AG04450 (cell line): ENCODE results near the gene CD276. TPM values are rescaled to one million over a fixed set of nuclear protein-coding genes. Genes with fewer than 3 reads are reported as not detected.

Experiments
- CTCF ChIA-PET: fragments of 300-600, 350-600 bp; formaldehyde crosslinking; extraction: SDS; loops from one replicate; lab custom pipeline; 2022; ENCODE audit warnings: antibody characterized with exemption, inconsistent platforms; lab: Charles Lee
- POLR2A ChIA-PET: fragments of 350-600 bp; formaldehyde crosslinking; extraction: SDS; loops from one replicate; lab custom pipeline; 2021; ENCODE audit warnings: antibody characterized with exemption, inconsistent platforms; lab: Yijun Ruan, JAX
- DNase-seq: peaks from one replicate; pipeline ENCODE4 v3.0.0-alpha.2; 2011; ENCODE audit warnings: low read depth, low spot score
- H3K27ac ChIP-seq: one replicate; pipeline ENCODE4 v1.5.1; 2012; ENCODE audit warnings: low read depth, low read length, control low read depth
- H3K27me3 ChIP-seq: one replicate; pipeline ENCODE4 v1.6.0; 2012; ENCODE audit warnings: low read length; ENCODE audit not compliant: control insufficient read depth, insufficient read depth
- H3K4me3 ChIP-seq: 2 replicates; pipeline ENCODE4 v1.5.1; 2011; ENCODE audit warnings: mild to moderate bottlenecking, low read depth, low read length, control low read depth
- H3K9me3 ChIP-seq: 2 replicates; pipeline ENCODE4 v1.5.1; 2012; ENCODE audit warnings: low read length; ENCODE audit not compliant: control insufficient read depth, insufficient read depth
- polyA plus RNA-seq: library from polyadenylated mRNA; depleted of rRNA; stranded (reverse); fragments of >200 nt; gene quantifications from 2 replicates; pipeline ENCODE4 v1.2.3, GENCODE V29; 2011
- TF ChIP-seq, protein P1 (sequence below): IDR thresholded peaks from 2 replicates; pipeline ENCODE4 v1.5.1; 2011; ENCODE audit warnings: low read depth, low read length, control low read depth, inconsistent platforms

Gene CD276
- polyA plus RNA-seq, 1 experiment: 86.4 TPM

GRCh38 chr15:73695773-73696640, 11.8 kb downstream of the CD276 start:
- POLR2A ChIA-PET: interaction anchor here (0.7 to 1.3 kb wide), 4 partner anchors 10 to 64 kb away, joined by 3 to 21 read pairs (median 8); partner anchors contain the start of gene CD276
- Histone ChIP-seq H3K4me3 (no peak overlapping the region), H3K9me3 (no peaks in the 10 kb centered on the region), H3K27me3 (no peaks in the 10 kb centered on the region), H3K27ac (peak overlapping the region; percentile 11)
- TF ChIP-seq, protein P1, sequence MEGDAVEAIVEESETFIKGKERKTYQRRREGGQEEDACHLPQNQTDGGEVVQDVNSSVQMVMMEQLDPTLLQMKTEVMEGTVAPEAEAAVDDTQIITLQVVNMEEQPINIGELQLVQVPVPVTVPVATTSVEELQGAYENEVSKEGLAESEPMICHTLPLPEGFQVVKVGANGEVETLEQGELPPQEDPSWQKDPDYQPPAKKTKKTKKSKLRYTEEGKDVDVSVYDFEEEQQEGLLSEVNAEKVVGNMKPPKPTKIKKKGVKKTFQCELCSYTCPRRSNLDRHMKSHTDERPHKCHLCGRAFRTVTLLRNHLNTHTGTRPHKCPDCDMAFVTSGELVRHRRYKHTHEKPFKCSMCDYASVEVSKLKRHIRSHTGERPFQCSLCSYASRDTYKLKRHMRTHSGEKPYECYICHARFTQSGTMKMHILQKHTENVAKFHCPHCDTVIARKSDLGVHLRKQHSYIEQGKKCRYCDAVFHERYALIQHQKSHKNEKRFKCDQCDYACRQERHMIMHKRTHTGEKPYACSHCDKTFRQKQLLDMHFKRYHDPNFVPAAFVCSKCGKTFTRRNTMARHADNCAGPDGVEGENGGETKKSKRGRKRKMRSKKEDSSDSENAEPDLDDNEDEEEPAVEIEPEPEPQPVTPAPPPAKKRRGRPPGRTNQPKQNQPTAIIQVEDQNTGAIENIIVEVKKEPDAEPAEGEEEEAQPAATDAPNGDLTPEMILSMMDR: no peak
- no peak for DNase-seq
- CTCF ChIA-PET: interaction anchor here (0.9 to 12.3 kb wide), 8 partner anchors 8 to 136 kb away, joined by 4 to 304 read pairs (median 11); partner anchors contain the start of gene NPTN

GRCh38 chr15:73696641-73697001, 12.4 kb downstream of the CD276 start:
- ChIA-PET CTCF (interaction anchor here (0.7 to 12.3 kb wide), 7 partner anchors 8 to 137 kb away, joined by 4 to 304 read pairs (median 11); partner anchors contain the start of gene NPTN), POLR2A (interaction anchor here (0.7 to 1.3 kb wide), 6 partner anchors 10 to 64 kb away, joined by 3 to 21 read pairs (median 6); partner anchors contain the start of gene CD276)
- Histone ChIP-seq H3K27me3 (no peaks in the 10 kb centered on the region), H3K4me3 (no peak overlapping the region), H3K9me3 (no peaks in the 10 kb centered on the region), H3K27ac (peak overlapping the region; percentile 80)
- TF ChIP-seq, protein P1: no peak
- DNase-seq: no peak

DNA sequence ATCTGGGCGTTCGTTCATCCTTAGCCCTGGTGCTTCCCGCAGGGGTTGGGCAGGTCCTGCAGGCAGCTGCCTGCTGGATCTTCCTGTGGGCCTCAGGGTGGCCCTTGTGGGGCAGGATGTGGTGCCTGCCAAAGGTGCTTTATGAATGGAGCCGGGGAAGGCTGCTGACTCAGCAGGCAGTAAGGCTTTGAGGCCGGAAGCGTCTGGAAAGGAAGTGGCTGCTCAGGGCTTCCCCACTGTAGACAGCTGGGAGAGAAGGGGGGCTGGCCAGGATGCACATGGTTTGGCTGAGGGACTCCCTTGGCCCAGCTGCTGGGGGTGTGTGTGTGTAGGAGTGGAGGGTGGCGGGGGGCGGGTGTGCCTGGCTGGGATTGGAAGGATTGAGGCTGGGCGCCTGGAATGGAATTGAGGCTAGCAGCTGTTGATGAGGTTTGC, 12.9 kb downstream of the CD276 start:
- peak; percentile 81 for DNase-seq
- Histone ChIP-seq H3K4me3 (no peak overlapping the region), H3K9me3 (no peaks in the 10 kb centered on the region), H3K27me3 (no peaks in the 10 kb centered on the region), H3K27ac (peak overlapping the region; percentile 80)
- POLR2A ChIA-PET: interaction anchor here (0.7 to 1.3 kb wide), 7 partner anchors 11 to 127 kb away, joined by 3 to 21 read pairs (median 6); partner anchors contain the start of gene CD276
- CTCF ChIA-PET: interaction anchor here (0.7 to 12.3 kb wide), 6 partner anchors 8 to 137 kb away, joined by 4 to 304 read pairs (median 12); partner anchors contain the start of gene NPTN
- TF ChIP-seq, protein P1: no peak

GRCh38 chr15:73699249-73700040, 15.3 kb downstream of the CD276 start:
- CTCF ChIA-PET: interaction anchor here (0.6 to 12.3 kb wide), 54 partner anchors 8 to 586 kb away, joined by 3 to 304 read pairs (median 6); partner anchors contain the start of genes CD276 and NPTN
- H3K27ac ChIP-seq: no peak overlapping the region
- no peaks in the 10 kb centered on the region for H3K9me3 ChIP-seq
- POLR2A ChIA-PET: interaction anchor here (0.6 kb wide), 1 partner anchor 14 kb away, joined by 3 read pairs; no protein-coding TSS in a partner anchor
- H3K4me3 ChIP-seq: no peak overlapping the region
- no peaks in the 10 kb centered on the region for H3K27me3 ChIP-seq
- TF ChIP-seq, protein P1: no peak
- no peak for DNase-seq
